Measurements from ENCODE around the gene MAP7D1. TPM values are rescaled to one million over a fixed set of nuclear protein-coding genes. Genes with fewer than 3 reads are reported as not detected.

MAP7D1 gene
- total RNA-seq, 1 donor from 2014 or later, result 68.3 TPM

GRCh38 chr1:36126797-36127500 is 29.0 kb upstream of the MAP7D1 start:
- no peak for DNase-seq (ENCODE audit: low spot score)

DNA sequence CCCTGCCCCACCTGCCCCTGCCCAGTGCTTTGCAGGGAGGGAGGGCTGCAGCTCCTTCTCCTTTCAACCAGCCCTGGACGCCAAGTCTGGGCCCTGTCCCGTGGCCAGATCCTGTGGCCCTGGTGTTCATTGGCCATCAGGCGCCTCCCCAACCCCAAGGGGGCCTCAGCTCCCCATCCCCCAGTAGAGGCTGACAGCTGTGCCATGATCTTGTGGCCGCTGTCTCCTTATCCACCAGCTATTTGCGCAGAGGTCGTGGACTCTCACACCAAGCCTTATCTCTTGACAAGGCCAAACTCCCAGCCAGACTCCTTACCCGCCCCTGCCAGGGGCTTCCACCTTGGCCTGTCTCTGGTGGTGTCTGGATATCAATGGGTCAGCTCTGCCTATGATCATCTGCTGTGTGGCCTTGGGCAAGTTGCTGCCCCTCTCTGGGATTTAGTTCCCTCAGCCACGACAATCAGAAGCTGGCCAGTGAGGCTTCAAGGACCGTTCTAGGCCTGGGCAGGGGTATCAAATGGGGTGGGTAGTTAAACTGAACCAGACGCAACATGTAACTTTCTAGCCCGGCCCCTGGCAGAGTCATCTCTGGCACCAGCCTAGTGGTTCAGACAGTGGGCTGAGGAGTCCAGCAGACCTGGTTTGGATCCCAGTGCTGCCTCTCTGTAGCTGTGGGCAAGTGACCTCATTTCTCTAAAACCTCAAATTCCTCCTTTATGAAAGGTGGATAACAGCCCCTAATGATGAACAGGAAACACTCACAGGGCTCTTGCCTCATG is 27.6 kb upstream of the MAP7D1 start:
- DNase-seq (ENCODE audit: low spot score), result no peak

- no peak for DNase-seq (ENCODE audit: low spot score)
These were observed 27.1 kb upstream of the MAP7D1 start for GRCh38 chr1:36128905-36129206.

DNA sequence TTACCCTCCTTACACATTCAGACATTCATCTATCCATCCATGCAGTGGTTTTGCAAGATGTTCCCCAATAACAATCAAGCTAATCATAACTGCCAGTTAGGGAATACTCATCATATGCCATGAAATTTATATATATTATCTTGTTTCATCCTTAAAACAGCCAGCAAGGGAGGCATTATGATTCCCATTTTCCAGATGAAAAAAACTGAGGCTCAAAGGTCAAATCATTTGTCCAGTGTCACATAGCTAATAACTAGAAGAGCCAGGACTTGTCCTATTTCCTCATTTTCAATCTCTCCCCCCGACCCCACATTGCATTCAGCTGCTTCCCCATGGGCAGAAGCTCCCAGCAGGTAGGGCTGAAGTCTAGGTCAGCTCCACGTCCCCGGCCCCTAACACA is 23.9 kb upstream of the MAP7D1 start:
- DNase-seq (ENCODE audit: low spot score), result no peak

GRCh38 chr1:36133484-36133883 is 22.5 kb upstream of the MAP7D1 start:
- DNase-seq (ENCODE audit: low spot score), result peak; percentile 89

DNA sequence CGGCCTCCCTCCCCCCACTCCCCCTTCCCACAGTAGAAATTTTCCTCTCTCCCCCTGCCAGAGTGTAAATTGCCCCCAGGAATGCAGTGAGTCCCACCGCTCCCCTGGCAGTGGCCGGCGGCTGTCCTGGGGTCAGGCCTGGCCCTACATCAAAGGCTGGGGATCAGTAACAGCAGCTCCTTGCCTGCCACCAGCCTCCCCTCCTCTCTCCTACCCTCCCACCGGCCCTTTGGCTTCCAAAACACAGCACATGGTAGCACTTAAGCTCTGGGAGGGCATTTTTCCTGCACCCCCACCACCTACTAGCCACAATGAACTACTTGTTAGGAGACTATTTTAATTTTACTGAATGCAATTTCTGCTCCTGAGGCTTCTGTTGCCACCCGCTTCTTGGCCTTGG is 21.9 kb upstream of the MAP7D1 start:
- DNase-seq (ENCODE audit: low spot score), result no peak

GRCh38 chr1:36134505-36135329 is 21.2 kb upstream of the MAP7D1 start:
- peak; percentile 64 for DNase-seq (ENCODE audit: low spot score)

- DNase-seq (ENCODE audit: low spot score), result no peak
These were observed 20.7 kb upstream of the MAP7D1 start for GRCh38 chr1:36135330-36135667.

DNA sequence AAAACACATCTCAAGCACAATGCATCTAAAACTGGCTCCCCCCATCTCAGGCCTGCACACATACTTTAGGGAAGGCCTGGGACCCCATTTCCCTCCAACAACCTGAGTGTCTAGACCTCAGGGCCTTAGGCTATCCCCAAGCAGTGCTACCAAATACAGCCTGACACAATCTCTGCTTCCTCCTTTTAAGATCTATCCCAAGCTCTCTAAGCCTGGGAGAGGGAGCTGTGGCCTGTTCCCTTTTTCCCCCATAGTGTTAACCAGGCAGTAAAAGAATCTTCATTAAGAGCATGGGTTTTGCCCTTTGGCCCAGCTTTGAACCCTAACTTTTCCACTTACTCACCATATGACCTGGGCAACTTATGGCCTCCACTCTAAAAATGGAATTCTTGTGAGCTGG is 20.2 kb upstream of the MAP7D1 start:
- no peak for DNase-seq (ENCODE audit: low spot score)

- DNase-seq (ENCODE audit: low spot score), result no peak
These were observed 19.4 kb upstream of the MAP7D1 start for GRCh38 chr1:36136535-36136934.

DNA sequence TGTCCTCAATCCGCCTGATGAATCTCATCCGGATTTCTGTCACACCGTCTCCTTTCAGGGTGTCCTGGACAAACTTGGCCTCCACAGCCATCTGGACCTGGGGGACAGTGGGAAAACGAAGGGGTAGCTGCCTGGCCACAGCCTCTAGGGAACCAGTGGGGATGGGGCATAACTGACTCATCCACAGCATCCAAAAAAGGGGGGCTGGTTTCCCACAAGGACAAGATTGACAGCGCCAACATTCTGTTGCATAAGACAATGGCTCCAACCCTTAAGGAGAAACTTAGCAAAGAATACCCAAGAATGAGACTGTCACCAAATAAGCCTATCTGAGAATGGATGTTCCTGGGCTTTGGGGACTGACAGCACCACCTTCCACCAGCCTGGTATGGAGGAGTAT is 18.7 kb upstream of the MAP7D1 start:
- DNase-seq (ENCODE audit: low spot score), result no peak

GRCh38 chr1:36137776-36138175 is 18.2 kb upstream of the MAP7D1 start:
- no peak for DNase-seq (ENCODE audit: low spot score)

DNA sequence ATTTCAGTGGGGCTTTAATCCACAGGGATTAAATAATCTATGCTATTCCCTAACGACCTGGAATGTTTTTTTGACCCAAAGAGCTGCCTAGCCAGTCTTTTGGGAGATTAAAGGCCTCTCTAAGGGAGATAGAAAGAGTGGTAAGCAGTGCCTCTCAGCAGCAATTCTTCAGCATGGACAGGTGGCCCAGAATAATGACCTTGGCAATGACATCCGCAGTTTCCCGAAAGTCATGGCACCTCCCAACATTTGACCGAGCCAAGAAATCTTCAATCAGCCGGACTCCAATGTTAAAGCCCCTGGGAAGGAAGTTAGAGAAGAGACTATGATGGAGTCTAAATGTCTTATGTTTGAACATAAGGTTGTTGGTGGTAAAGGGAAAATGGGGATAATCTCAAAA is 16.4 kb upstream of the MAP7D1 start:
- no peak for DNase-seq (ENCODE audit: low spot score)

DNA sequence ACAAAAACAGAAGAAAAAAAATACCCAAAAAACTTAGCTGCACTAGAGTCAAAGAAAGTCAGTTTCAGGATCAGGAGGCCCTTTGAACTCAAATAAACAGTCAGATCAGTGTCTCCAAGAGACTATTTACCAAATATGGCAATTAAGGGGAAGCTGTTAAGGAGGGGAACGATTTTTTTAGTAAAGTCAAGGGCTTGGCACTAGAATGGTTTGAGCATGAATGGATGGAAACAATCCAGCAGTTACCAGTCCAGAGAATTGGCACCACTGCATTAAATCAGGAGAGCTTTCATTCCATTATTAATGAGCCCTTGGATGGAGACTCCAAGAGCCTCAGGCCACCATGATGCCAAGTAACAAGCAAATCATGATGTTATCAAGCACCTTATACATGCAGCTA is 13.8 kb upstream of the MAP7D1 start:
- DNase-seq (ENCODE audit: low spot score), result no peak

DNA sequence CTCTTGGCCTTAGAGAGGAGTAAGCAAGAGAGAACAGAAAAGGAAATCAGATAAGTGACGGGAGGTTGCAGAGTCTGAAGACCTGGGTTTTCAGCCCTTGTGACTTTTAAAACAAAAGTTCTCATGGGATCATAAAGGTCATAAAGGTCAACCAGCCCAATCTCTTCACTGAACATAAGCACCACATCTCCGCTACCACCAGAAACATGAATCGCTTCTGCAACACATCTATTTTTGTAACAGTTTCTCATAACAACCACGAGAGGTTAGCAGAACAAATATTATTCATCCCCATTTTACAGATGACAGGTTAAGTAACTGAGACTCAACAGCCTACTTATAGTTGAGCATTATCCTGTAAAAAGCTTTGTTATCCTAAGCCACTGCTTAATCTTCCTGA is 12.5 kb upstream of the MAP7D1 start:
- no peak for DNase-seq (ENCODE audit: low spot score)

DNA sequence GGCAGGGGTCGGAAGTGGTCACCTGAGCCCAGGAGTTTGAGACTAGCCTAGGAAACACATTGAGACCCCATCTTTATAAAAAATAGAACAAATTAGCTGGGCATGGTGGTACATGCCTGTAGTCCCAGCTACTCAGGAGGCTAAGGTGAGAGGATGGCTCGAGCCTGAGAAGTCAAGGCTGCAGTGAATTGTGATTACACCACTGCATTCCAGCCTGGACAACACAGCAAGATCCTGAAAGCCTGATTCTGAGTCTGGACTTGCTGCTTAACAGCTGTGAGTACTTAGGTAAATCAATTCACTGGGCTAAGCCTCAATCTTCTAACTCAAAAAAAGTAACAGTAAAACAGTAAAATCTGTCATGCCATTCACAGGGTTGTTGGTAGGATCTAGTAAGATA is 11.5 kb upstream of the MAP7D1 start:
- no peak for DNase-seq (ENCODE audit: low spot score)

- no peak for DNase-seq (ENCODE audit: low spot score)
These were observed 7.1 kb upstream of the MAP7D1 start for GRCh38 chr1:36148821-36149236.

- DNase-seq (ENCODE audit: low spot score), result peak; percentile 100
These were observed 6.6 kb upstream of the MAP7D1 start, which contains the start of gene TRAPPC3 for GRCh38 chr1:36149237-36149972. Gene TRAPPC3 (minus strand): TSS chr1:36149486. CDS start chr1:36149378, 108 bp downstream.

GRCh38 chr1:36149973-36150295 is 6.0 kb upstream of the MAP7D1 start:
- DNase-seq (ENCODE audit: low spot score), result no peak

DNA sequence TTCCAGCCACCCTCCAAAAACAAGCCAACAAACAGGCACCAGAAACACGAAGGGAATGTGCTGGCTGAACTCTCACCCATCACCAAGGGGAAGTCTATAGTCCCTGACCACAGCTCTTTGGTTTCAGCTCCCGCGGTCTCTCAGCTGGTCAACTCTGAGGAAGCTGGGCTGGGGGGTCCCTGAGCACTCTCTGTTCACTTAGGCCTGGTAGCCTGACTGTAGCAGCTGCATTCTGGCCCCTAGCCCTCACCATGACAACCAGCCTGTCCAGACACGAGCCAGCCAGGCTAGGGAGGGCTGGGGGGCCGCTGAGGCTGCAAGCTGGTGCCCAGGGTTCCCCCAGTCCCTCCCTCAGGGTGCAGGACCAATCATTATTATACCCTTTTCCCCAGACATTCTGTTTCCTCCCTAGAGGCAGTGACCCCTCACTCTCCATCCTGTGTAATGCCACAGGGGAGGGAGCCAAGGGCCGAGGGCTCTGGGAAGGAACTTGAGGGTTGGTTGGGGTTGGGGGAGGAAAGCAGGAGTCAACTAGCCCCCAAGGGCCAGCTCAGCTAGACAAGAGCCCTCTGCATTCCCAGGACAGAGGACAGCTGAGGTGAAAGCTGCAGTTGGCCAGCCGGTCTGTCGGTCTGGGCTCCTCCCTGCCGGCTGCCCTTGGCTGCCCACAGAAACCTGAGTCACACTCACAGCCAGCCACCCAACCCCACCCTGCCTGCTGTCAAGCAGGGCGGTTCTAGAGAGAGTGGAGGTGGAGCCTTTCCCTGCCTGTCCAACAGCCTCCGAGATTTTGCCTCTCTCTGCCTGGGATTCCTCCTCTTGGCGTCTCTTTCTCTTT is 5.4 kb upstream of the MAP7D1 start:
- DNase-seq (ENCODE audit: low spot score), result peak; percentile 95

- no peak for DNase-seq (ENCODE audit: low spot score)
These were observed 4.7 kb upstream of the MAP7D1 start for GRCh38 chr1:36151134-36151844.

Data from ureter (tissue), 1 donor.